Measurements from ENCODE around the gene METTL22.

Gene METTL22

GRCh38 chr16:8634991-8635736 is 13.7 kb downstream of the METTL22 start:
- DNase-seq (ENCODE audit: low read depth in 1 of 2, low spot score in 1 of 2), result no peak
- TF ChIP-seq CTCF (IDR thresholded peaks at IDR 0.05; ENCODE audit: insufficient read depth, low read length), result no peak
- no peak for TF ChIP-seq GABPA (IDR thresholded peaks at IDR 0.05; ENCODE audit: low read depth)
- Histone ChIP-seq H3K27me3 (ENCODE audit: insufficient read depth, poor library complexity, severe bottlenecking) (no peaks in the 10 kb centered on the region), H3K27ac (replicated peaks) (no peak overlapping the region), H3K4me3 (replicated peaks; ENCODE audit: insufficient read depth, low read length) (no peak overlapping the region)

GRCh38 chr16:8639694-8640093 is 18.2 kb downstream of the METTL22 start:
- TF ChIP-seq CTCF (IDR thresholded peaks at IDR 0.05; ENCODE audit: insufficient read depth, low read length) (no peak), POLR2AphosphoS5 (IDR thresholded peaks at IDR 0.05; ENCODE audit: low read depth) (no peak), SPI1 (IDR thresholded peaks at IDR 0.05; ENCODE audit: borderline replicate concordance, low read depth) (no peak), REST (IDR thresholded peaks at IDR 0.05; ENCODE audit: insufficient replicate concordance, low read depth) (no peak), GABPA (IDR thresholded peaks at IDR 0.05; ENCODE audit: low read depth) (no peak)
- Histone ChIP-seq H3K27me3 (ENCODE audit: insufficient read depth, poor library complexity, severe bottlenecking) (no peaks in the 10 kb centered on the region), H3K27ac (replicated peaks) (no peak overlapping the region), H3K4me3 (replicated peaks; ENCODE audit: insufficient read depth, low read length) (no peak overlapping the region)
- no peak for DNase-seq (ENCODE audit: low read depth in 1 of 2, low spot score in 1 of 2)

- no peak for DNase-seq (ENCODE audit: low read depth in 1 of 2, low spot score in 1 of 2)
- Histone ChIP-seq H3K4me3 (replicated peaks; ENCODE audit: insufficient read depth, low read length) (no peak overlapping the region), H3K27ac (replicated peaks) (no peak overlapping the region), H3K27me3 (ENCODE audit: insufficient read depth, poor library complexity, severe bottlenecking) (no peaks in the 10 kb centered on the region)
- no peak for TF ChIP-seq SPI1 (IDR thresholded peaks at IDR 0.05; ENCODE audit: borderline replicate concordance, low read depth)
- TF ChIP-seq POLR2AphosphoS5 (IDR thresholded peaks at IDR 0.05; ENCODE audit: low read depth), result no peak
- TF ChIP-seq CTCF (IDR thresholded peaks at IDR 0.05; ENCODE audit: insufficient read depth, low read length), result no peak
- no peak for TF ChIP-seq REST (IDR thresholded peaks at IDR 0.05; ENCODE audit: insufficient replicate concordance, low read depth)
- TF ChIP-seq GABPA (IDR thresholded peaks at IDR 0.05; ENCODE audit: low read depth), result no peak
These were observed 20.2 kb downstream of the METTL22 start for GRCh38 chr16:8641671-8642070.

- no peak for TF ChIP-seq REST (IDR thresholded peaks at IDR 0.05; ENCODE audit: insufficient replicate concordance, low read depth)
- TF ChIP-seq CTCF (IDR thresholded peaks at IDR 0.05; ENCODE audit: insufficient read depth, low read length), result no peak
- no peak for TF ChIP-seq SPI1 (IDR thresholded peaks at IDR 0.05; ENCODE audit: borderline replicate concordance, low read depth)
- no peak for TF ChIP-seq GABPA (IDR thresholded peaks at IDR 0.05; ENCODE audit: low read depth)
- no peak for TF ChIP-seq POLR2AphosphoS5 (IDR thresholded peaks at IDR 0.05; ENCODE audit: low read depth)
- no peaks in the 10 kb centered on the region for H3K27me3 ChIP-seq (ENCODE audit: insufficient read depth, poor library complexity, severe bottlenecking)
These were observed 20.6 kb downstream of the METTL22 start for GRCh38 chr16:8642146-8642545.

More at GRCh38 chr16:8642146-8642545, 20.6 kb downstream of the METTL22 start:
- Histone ChIP-seq H3K4me3 (replicated peaks; ENCODE audit: insufficient read depth, low read length) (no peak overlapping the region), H3K27ac (replicated peaks) (no peak overlapping the region)
- no peak for DNase-seq (ENCODE audit: low read depth in 1 of 2, low spot score in 1 of 2)
